Neural cell (in vitro differentiated cells): ENCODE data around the gene NFATC3. TPM values are rescaled to one million over a fixed set of nuclear protein-coding genes. Genes with fewer than 3 reads are reported as not detected.

ENCODE experiments used
- H2AFZ ChIP-seq: fragments of 200-600, 300-800 bp; sonication (generic), shearing (Covaris generic); 2 replicates; pipeline ENCODE4 v1.6.0; 2014; ENCODE audit warnings: low read depth, mild to moderate bottlenecking, antibody characterized with exemption, low read length, moderate library complexity
- H3F3A ChIP-seq: fragments of 200-600 bp; shearing (Covaris generic); 2 replicates; pipeline ENCODE4 v1.6.1; 2016; ENCODE audit warnings: mild to moderate bottlenecking, moderate library complexity, mixed read lengths, antibody characterized with exemption, low read length; ENCODE audit not compliant: insufficient read depth, poor library complexity, severe bottlenecking
- H3K27ac ChIP-seq: fragments of 200-600, 300-800 bp; sonication (generic), shearing (Covaris generic); 2 replicates; pipeline ENCODE4 v1.5.1; 2014; ENCODE audit warnings: mild to moderate bottlenecking, low read length, moderate library complexity
- H3K27me3 ChIP-seq: fragments of 300-800, 200-600 bp; sonication (generic), shearing (Covaris generic); 2 replicates; pipeline ENCODE4 v1.6.0; 2014; ENCODE audit warnings: mild to moderate bottlenecking, low read depth, low read length, moderate library complexity; ENCODE audit not compliant: insufficient read depth
- H3K36me3 ChIP-seq: fragments of 300-800, 200-600 bp; sonication (generic), shearing (Covaris generic); 2 replicates; pipeline ENCODE4 v1.5.1; 2014; ENCODE audit warnings: mild to moderate bottlenecking, antibody characterized with exemption, low read length, moderate library complexity; ENCODE audit not compliant: insufficient read depth
- H3K4me2 ChIP-seq: fragments of 300-800, 200-600 bp; sonication (generic), shearing (Covaris generic); 2 replicates; pipeline ENCODE4 v1.6.0; 2014; ENCODE audit warnings: mild to moderate bottlenecking, low read length
- H3K4me3 ChIP-seq: fragments of 300-800, 200-600 bp; sonication (generic), shearing (Covaris generic); 2 replicates; pipeline ENCODE4 v1.5.1; 2014; ENCODE audit warnings: mild to moderate bottlenecking, low read length, moderate library complexity
- H3K79me2 ChIP-seq: fragments of 200-600 bp; shearing (Covaris generic); replicated peaks from 2 replicates; pipeline ENCODE4 v1.6.0; 2014; ENCODE audit warnings: mild to moderate bottlenecking, low read length, moderate library complexity; ENCODE audit not compliant: insufficient read depth
- H3K9ac ChIP-seq: fragments of 300-800, 200-600 bp; sonication (generic), shearing (Covaris generic); 2 replicates; pipeline ENCODE4 v1.6.1; 2016; ENCODE audit warnings: mild to moderate bottlenecking, low read length, mixed read lengths
- H3K9me2 ChIP-seq: fragments of 200-600 bp; shearing (Covaris generic); 2 replicates; pipeline ENCODE4 v1.6.1; 2016; ENCODE audit warnings: mild to moderate bottlenecking, low read length, mixed read lengths; ENCODE audit not compliant: insufficient read depth
- H3K9me3 ChIP-seq: fragments of 200-600, 300-800 bp; sonication (generic), shearing (Covaris generic); 2 replicates; pipeline ENCODE4 v1.6.1; 2016; ENCODE audit warnings: mild to moderate bottlenecking, mixed run types, low read length, moderate library complexity, mixed read lengths
- H4K20me1 ChIP-seq: fragments of 200-600 bp; shearing (Covaris generic); 2 replicates; pipeline ENCODE4 v1.6.1; 2016; ENCODE audit warnings: mild to moderate bottlenecking, mixed run types; ENCODE audit not compliant: insufficient read depth
- EP300 ChIP-seq: fragments of 450-650 bp; conservative IDR thresholded peaks from 2 replicates; pipeline ENCODE4 v1.6.1; 2014; ENCODE audit warnings: antibody characterized with exemption, mild to moderate bottlenecking, moderate library complexity; ENCODE audit not compliant: poor library complexity, severe bottlenecking
- EZH2 ChIP-seq: fragments of 200-600, 300-800 bp; shearing (Covaris generic), sonication (generic); IDR thresholded peaks from 2 replicates; pipeline ENCODE4 v1.6.1; 2014; ENCODE audit warnings: antibody characterized with exemption, low read length, borderline replicate concordance, mild to moderate bottlenecking; ENCODE audit not compliant: insufficient read depth, poor library complexity, severe bottlenecking
- MXI1 ChIP-seq: fragments of 450-650 bp; conservative IDR thresholded peaks from 2 replicates; pipeline ENCODE4 v1.6.1; 2014; ENCODE audit warnings: antibody characterized with exemption, mild to moderate bottlenecking; ENCODE audit not compliant: poor library complexity, severe bottlenecking
- POLR2AphosphoS5 ChIP-seq: IDR thresholded peaks from 2 replicates; pipeline ENCODE4 v1.6.1; 2012
- RAD21 ChIP-seq: fragments of 450-650 bp; conservative IDR thresholded peaks from 2 replicates; pipeline ENCODE4 v1.6.1; 2014; ENCODE audit warnings: antibody characterized with exemption, mild to moderate bottlenecking, moderate library complexity
- SMC3 ChIP-seq: fragments of 450-650 bp; conservative IDR thresholded peaks from 2 replicates; pipeline ENCODE4 v1.6.1; 2014; ENCODE audit warnings: antibody characterized with exemption, mild to moderate bottlenecking, moderate library complexity; ENCODE audit not compliant: poor library complexity
- TAF1 ChIP-seq: IDR thresholded peaks from 2 replicates; pipeline ENCODE4 v1.6.1; 2012; ENCODE audit warnings: low read depth
- polyA plus RNA-seq: library from polyadenylated mRNA; depleted of rRNA; stranded (reverse); fragments of >200 nt; gene quantifications from 2 replicates; pipeline ENCODE4 v1.2.3, GENCODE V29; 2014
- TF ChIP-seq, protein P1 (sequence below): IDR thresholded peaks from 2 replicates; pipeline ENCODE4 v1.6.1; 2012; ENCODE audit warnings: borderline replicate concordance
- TF ChIP-seq, protein P2 (sequence below): fragments of 450-650 bp; IDR thresholded peaks from 2 replicates; pipeline ENCODE4 v1.5.1; 2014; ENCODE audit warnings: antibody characterized with exemption, mild to moderate bottlenecking, moderate library complexity; ENCODE audit not compliant: poor library complexity, severe bottlenecking

NFATC3 gene
- polyA plus RNA-seq, 1 donor from 2014 or later: 6.2 TPM

DNA sequence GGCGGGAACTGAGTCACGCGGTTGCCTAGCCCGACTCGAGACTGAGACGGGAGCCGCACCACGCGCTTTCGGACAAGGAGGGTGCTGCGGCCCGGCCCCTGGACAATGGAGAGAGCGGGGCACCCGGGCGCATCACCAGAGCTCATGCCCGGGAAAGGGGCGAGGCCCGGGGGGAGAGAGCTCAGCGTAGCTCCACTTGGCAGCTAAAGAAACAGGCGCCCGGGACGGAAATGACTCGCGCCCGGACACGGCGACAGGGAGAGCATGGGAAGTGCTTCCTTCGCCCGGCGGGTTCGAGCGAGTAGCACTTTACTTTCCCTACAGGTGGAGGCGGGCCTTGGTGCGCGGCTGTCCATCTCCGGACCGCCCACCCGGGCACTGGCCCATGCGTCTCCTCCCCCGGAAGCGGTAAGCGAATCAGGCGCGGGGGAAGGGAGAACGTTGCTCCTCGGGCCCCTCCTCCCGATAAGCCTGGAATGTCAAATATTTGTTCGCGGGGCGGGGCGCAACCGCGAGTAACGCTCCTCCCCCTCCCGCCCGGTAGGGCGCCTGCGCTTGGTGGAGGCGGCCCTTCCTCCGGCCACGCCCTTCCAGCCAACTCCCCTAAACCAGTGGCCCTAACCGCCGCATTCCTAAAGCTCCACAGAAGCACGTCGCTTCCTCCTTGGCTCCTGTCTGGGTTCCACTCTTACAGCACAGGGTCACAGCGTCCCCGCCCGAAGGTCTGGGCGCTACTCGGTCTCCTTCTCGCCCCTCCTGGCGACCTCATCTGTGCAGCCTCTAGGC, 152.3 kb downstream of the NFATC3 start:
- Histone ChIP-seq H3K27me3 (peaks cover 49% of the 10 kb centered on the region), H3K9me2 (no peaks in the 10 kb centered on the region), H3K9me3 (no peaks in the 10 kb centered on the region), H2AFZ (peak overlapping the region; percentile 45), H4K20me1 (no peaks in the 10 kb centered on the region), H3K4me3 (peak overlapping the region; percentile 75), H3K36me3 (no peaks in the 10 kb centered on the region), H3K79me2 (no peaks in the 10 kb centered on the region), H3F3A (no peaks in the 10 kb centered on the region), H3K4me2 (peak overlapping the region; percentile 35), H3K27ac (no peak overlapping the region), H3K9ac (peak overlapping the region; percentile 36)
- TF ChIP-seq RAD21 (no peak), POLR2AphosphoS5 (peak; percentile 41), EZH2 (no peak)
- TF ChIP-seq, protein P1, sequence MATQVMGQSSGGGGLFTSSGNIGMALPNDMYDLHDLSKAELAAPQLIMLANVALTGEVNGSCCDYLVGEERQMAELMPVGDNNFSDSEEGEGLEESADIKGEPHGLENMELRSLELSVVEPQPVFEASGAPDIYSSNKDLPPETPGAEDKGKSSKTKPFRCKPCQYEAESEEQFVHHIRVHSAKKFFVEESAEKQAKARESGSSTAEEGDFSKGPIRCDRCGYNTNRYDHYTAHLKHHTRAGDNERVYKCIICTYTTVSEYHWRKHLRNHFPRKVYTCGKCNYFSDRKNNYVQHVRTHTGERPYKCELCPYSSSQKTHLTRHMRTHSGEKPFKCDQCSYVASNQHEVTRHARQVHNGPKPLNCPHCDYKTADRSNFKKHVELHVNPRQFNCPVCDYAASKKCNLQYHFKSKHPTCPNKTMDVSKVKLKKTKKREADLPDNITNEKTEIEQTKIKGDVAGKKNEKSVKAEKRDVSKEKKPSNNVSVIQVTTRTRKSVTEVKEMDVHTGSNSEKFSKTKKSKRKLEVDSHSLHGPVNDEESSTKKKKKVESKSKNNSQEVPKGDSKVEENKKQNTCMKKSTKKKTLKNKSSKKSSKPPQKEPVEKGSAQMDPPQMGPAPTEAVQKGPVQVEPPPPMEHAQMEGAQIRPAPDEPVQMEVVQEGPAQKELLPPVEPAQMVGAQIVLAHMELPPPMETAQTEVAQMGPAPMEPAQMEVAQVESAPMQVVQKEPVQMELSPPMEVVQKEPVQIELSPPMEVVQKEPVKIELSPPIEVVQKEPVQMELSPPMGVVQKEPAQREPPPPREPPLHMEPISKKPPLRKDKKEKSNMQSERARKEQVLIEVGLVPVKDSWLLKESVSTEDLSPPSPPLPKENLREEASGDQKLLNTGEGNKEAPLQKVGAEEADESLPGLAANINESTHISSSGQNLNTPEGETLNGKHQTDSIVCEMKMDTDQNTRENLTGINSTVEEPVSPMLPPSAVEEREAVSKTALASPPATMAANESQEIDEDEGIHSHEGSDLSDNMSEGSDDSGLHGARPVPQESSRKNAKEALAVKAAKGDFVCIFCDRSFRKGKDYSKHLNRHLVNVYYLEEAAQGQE: no peak

DNA sequence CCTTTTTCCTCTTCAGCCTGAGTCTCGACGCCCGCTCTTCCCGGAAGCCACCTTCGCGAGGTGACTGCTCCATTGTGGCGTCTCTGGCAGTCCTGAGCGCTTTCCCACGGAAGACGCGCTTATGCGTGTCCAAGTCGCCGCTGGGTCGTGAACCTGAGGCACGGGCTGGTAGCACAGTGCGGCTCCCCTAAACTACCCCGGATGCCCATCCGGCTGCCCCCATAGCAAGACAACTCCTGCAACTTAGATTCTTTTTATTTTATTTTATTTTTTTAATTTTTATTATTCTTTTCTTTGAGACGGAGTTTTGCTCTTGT, 152.8 kb downstream of the NFATC3 start:
- no peaks in the 10 kb centered on the region for H4K20me1 ChIP-seq
- no peaks in the 10 kb centered on the region for H3K9me3 ChIP-seq
- H3K9ac ChIP-seq: peak overlapping the region; percentile 36
- H3K4me2 ChIP-seq: no peak overlapping the region
- TF ChIP-seq, protein P2, sequence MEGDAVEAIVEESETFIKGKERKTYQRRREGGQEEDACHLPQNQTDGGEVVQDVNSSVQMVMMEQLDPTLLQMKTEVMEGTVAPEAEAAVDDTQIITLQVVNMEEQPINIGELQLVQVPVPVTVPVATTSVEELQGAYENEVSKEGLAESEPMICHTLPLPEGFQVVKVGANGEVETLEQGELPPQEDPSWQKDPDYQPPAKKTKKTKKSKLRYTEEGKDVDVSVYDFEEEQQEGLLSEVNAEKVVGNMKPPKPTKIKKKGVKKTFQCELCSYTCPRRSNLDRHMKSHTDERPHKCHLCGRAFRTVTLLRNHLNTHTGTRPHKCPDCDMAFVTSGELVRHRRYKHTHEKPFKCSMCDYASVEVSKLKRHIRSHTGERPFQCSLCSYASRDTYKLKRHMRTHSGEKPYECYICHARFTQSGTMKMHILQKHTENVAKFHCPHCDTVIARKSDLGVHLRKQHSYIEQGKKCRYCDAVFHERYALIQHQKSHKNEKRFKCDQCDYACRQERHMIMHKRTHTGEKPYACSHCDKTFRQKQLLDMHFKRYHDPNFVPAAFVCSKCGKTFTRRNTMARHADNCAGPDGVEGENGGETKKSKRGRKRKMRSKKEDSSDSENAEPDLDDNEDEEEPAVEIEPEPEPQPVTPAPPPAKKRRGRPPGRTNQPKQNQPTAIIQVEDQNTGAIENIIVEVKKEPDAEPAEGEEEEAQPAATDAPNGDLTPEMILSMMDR: no peak
- TF ChIP-seq EZH2 (no peak), SMC3 (no peak), RAD21 (no peak), TAF1 (no peak), MXI1 (no peak), EP300 (no peak), POLR2AphosphoS5 (no peak)
- TF ChIP-seq, protein P1: no peak
- no peaks in the 10 kb centered on the region for H3K9me2 ChIP-seq
- H3K79me2 ChIP-seq: no peaks in the 10 kb centered on the region
- H3F3A ChIP-seq: no peaks in the 10 kb centered on the region
- peak overlapping the region; percentile 45 for H2AFZ ChIP-seq
- peaks cover 49% of the 10 kb centered on the region for H3K27me3 ChIP-seq
- peak overlapping the region; percentile 75 for H3K4me3 ChIP-seq
- H3K27ac ChIP-seq: no peak overlapping the region
- H3K36me3 ChIP-seq: no peaks in the 10 kb centered on the region
